GM18870 (cell line): ENCODE data around the gene IFITM5.
"Not testable (repeated sequence)": the region's sequence is repeated elsewhere in the genome, so short reads cannot be mapped to it uniquely, and the experiment has no call there.

Experiments
- ATAC-seq: cut with Tn5 transposase; IDR thresholded peaks from one replicate; pipeline ENCODE4 v1.9.1; 2021; ENCODE audit warnings: moderate library complexity; ENCODE audit not compliant: unreplicated experiment

The IFITM5 gene

GRCh38 chr11:296171-297050 lies 2.9 kb downstream of the IFITM5 start:
- ATAC-seq = no peak

GRCh38 chr11:295351-296170 lies 3.8 kb downstream of the IFITM5 start:
- ATAC-seq = no peak

GRCh38 chr11:294780-295179 lies 4.5 kb downstream of the IFITM5 start:
- ATAC-seq = no peak

- no peak for ATAC-seq
Observed at GRCh38 chr11:293852-294661, 5.3 kb downstream of the IFITM5 start.

GRCh38 chr11:293271-293851 lies 6.0 kb downstream of the IFITM5 start:
- ATAC-seq = no peak

- no peak for ATAC-seq
Observed at GRCh38 chr11:292211-293121, 6.9 kb downstream of the IFITM5 start.

GRCh38 chr11:291281-292210 lies 7.8 kb downstream of the IFITM5 start:
- no peak for ATAC-seq

GRCh38 chr11:290621-291231 lies 8.6 kb downstream of the IFITM5 start:
- no peak for ATAC-seq

- ATAC-seq = no peak
Observed at GRCh38 chr11:289712-290620, 9.4 kb downstream of the IFITM5 start.

GRCh38 chr11:289398-289711 lies 10.0 kb downstream of the IFITM5 start:
- no peak for ATAC-seq

- ATAC-seq = no peak
Observed at GRCh38 chr11:288478-289397, 10.6 kb downstream of the IFITM5 start, which contains the start of gene PGGHG. Gene PGGHG (plus strand): TSS chr11:289126. CDS start chr11:289817, 691 bp downstream.

GRCh38 chr11:287821-288477 lies 11.4 kb downstream of the IFITM5 start:
- ATAC-seq = no peak

- ATAC-seq = not testable (repeated sequence)
Observed at GRCh38 chr11:286977-287820, 12.1 kb downstream of the IFITM5 start.

GRCh38 chr11:285894-286220 lies 13.5 kb downstream of the IFITM5 start:
- no peak for ATAC-seq
